ENCODE results near the gene FCHO1. TPM values are rescaled to one million over a fixed set of nuclear protein-coding genes. Genes with fewer than 3 reads are reported as not detected.

FCHO1 gene
- total RNA-seq, 2 experiments from 2014 or later, result 55.0 to 58.1 TPM

GRCh38 chr19:17821190-17821589 is 69.9 kb downstream of the FCHO1 start, which contains the start of gene INSL3:
Gene INSL3, minus strand, starts transcription at chr19:17821519. Its CDS starts 13 bp downstream, at chr19:17821506.
- H3K4me1 Mint-ChIP-seq (ENCODE audit: low read depth), result no peaks in the 10 kb centered on the region
- no peak within 1 kb of the TSS for H3K4me3 Mint-ChIP-seq
- H3K27me3 Mint-ChIP-seq (ENCODE audit: low read depth), result no peaks in the 10 kb centered on the region
- peaks cover 7% of the 10 kb centered on the region for H3K36me3 Mint-ChIP-seq (ENCODE audit: low read depth)
- H3K27ac Mint-ChIP-seq, result no peak within 1 kb of the TSS
- H3K9me3 Mint-ChIP-seq (ENCODE audit: insufficient read depth), result no peaks in the 10 kb centered on the region
- no peak for DNase-seq
- POLR2A ChIA-PET, result interaction anchor here (1.2 kb wide), 1 partner anchor 10 kb away, joined by 4 read pairs; no protein-coding TSS in a partner anchor
- CTCF ChIA-PET, result no interaction called here
- no peak for ATAC-seq

- no peak overlapping the region for H3K27ac Mint-ChIP-seq
- ChIA-PET CTCF (no interaction called here), POLR2A (interaction anchor here (1.0 to 1.4 kb wide), 5 partner anchors 11 to 35 kb away, joined by 3 read pairs; partner anchors contain the start of gene RPL18A)
- no peak for DNase-seq
- no peaks in the 10 kb centered on the region for H3K27me3 Mint-ChIP-seq (ENCODE audit: low read depth)
- peaks cover 18% of the 10 kb centered on the region for H3K36me3 Mint-ChIP-seq (ENCODE audit: low read depth)
- H3K4me1 Mint-ChIP-seq (ENCODE audit: low read depth), result peaks cover 2% of the 10 kb centered on the region
- no peak overlapping the region for H3K4me3 Mint-ChIP-seq
- H3K9me3 Mint-ChIP-seq (ENCODE audit: insufficient read depth), result no peaks in the 10 kb centered on the region
- no peak for ATAC-seq
Observed at GRCh38 chr19:17824339-17824738, 73.1 kb downstream of the FCHO1 start.

DNA sequence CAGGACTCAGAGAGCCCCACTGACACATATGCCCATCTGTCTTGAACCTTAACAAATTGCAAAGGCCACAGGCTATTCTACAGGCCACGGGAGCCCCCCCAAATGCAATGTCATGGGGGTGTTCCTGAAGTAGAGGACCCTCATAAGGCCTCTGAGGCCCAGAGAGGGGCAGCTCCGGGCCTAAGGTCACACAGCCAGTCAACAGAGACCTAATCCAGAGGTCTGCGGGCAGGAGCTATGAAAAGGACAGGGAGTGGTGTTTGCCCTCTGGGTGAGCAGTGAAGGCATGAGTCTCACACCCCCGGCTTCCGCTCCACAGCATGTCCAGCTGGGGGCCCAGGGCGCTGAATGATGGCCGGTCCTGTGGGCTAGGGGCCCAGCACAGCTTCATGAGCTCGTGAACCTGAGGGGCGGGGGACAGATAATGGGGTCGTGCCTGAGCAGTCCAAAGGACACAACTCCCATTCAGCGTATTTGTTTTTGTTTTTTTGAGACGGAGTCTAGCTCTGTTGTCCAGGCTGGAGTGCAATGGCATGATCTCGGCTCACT is 75.3 kb downstream of the FCHO1 start:
- ATAC-seq (no peak), DNase-seq (no peak)
- H3K4me3 Mint-ChIP-seq, result no peak overlapping the region
- no peak overlapping the region for H3K27ac Mint-ChIP-seq
- ChIA-PET CTCF (no interaction called here), POLR2A (no interaction called here)
- peaks cover 35% of the 10 kb centered on the region for H3K36me3 Mint-ChIP-seq (ENCODE audit: low read depth)
- no peaks in the 10 kb centered on the region for H3K27me3 Mint-ChIP-seq (ENCODE audit: low read depth)
- H3K4me1 Mint-ChIP-seq (ENCODE audit: low read depth), result peaks cover 2% of the 10 kb centered on the region
- H3K9me3 Mint-ChIP-seq (ENCODE audit: insufficient read depth), result no peaks in the 10 kb centered on the region

- DNase-seq (no peak), ATAC-seq (no peak)
- Mint-ChIP-seq H3K4me1 (ENCODE audit: low read depth) (peaks cover 7% of the 10 kb centered on the region), H3K36me3 (ENCODE audit: low read depth) (peaks cover 61% of the 10 kb centered on the region), H3K9me3 (ENCODE audit: insufficient read depth) (peaks cover 6% of the 10 kb centered on the region), H3K4me3 (no peak overlapping the region), H3K27me3 (ENCODE audit: low read depth) (no peaks in the 10 kb centered on the region), H3K27ac (no peak overlapping the region)
- POLR2A ChIA-PET, result no interaction called here
- CTCF ChIA-PET, result no interaction called here
Observed at GRCh38 chr19:17829855-17830566, 78.7 kb downstream of the FCHO1 start.

- Mint-ChIP-seq H3K4me1 (ENCODE audit: low read depth) (peaks cover 14% of the 10 kb centered on the region), H3K4me3 (no peak overlapping the region), H3K27ac (no peak overlapping the region), H3K36me3 (ENCODE audit: low read depth) (peaks cover 66% of the 10 kb centered on the region), H3K9me3 (ENCODE audit: insufficient read depth) (peaks cover 6% of the 10 kb centered on the region), H3K27me3 (ENCODE audit: low read depth) (no peaks in the 10 kb centered on the region)
- ATAC-seq, result peak; percentile 62
- POLR2A ChIA-PET, result interaction anchor here (0.7 kb wide), 1 partner anchor 9 kb away, joined by 4 read pairs; the partner anchor contains the start of gene INSL3
- CTCF ChIA-PET, result no interaction called here
- DNase-seq, result peak; percentile 54
Observed at GRCh38 chr19:17830567-17831418, 79.5 kb downstream of the FCHO1 start.

DNA sequence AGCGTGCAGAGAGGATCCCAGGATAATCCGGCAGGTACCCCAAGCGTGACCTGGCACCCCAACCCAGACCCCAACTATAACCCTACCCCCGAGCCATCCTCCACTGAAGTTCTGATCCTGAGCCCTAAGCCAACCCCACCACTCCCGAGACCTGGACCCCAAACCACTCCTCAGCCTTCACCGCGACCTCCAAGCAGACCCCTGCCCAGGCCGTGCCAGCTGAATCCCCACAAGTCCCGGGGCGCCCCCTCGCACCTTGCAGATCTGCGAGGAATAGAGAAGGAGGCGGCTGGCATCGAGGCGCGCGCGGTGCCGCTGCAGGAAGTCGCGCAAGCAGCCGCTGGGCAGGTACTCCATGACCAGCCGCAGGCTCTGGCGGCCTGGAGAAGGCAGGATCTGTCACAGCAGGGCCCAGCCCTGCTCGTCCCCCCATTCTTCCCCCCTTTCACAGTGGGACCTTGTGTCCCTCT is 80.2 kb downstream of the FCHO1 start:
- ChIA-PET CTCF (no interaction called here), POLR2A (interaction anchor here (0.7 kb wide), 1 partner anchor 10 kb away, joined by 4 read pairs; the partner anchor contains the start of gene INSL3)
- no peak overlapping the region for H3K4me3 Mint-ChIP-seq
- peaks cover 71% of the 10 kb centered on the region for H3K36me3 Mint-ChIP-seq (ENCODE audit: low read depth)
- no peaks in the 10 kb centered on the region for H3K27me3 Mint-ChIP-seq (ENCODE audit: low read depth)
- DNase-seq (no peak), ATAC-seq (no peak)
- H3K27ac Mint-ChIP-seq, result no peak overlapping the region
- H3K4me1 Mint-ChIP-seq (ENCODE audit: low read depth), result peaks cover 14% of the 10 kb centered on the region
- peaks cover 6% of the 10 kb centered on the region for H3K9me3 Mint-ChIP-seq (ENCODE audit: insufficient read depth)

- ChIA-PET CTCF (no interaction called here), POLR2A (interaction anchor here (0.8 to 1.2 kb wide), 2 partner anchors 13 to 17 kb away, joined by 3 to 5 read pairs; no protein-coding TSS in a partner anchor)
- Mint-ChIP-seq H3K9me3 (ENCODE audit: insufficient read depth) (peaks cover 6% of the 10 kb centered on the region), H3K36me3 (ENCODE audit: low read depth) (peaks cover 74% of the 10 kb centered on the region), H3K27ac (no peak overlapping the region), H3K4me1 (ENCODE audit: low read depth) (peaks cover 14% of the 10 kb centered on the region), H3K27me3 (ENCODE audit: low read depth) (no peaks in the 10 kb centered on the region), H3K4me3 (no peak overlapping the region)
- ATAC-seq, result no peak
- DNase-seq, result no peak
Observed at GRCh38 chr19:17832443-17833208, 81.3 kb downstream of the FCHO1 start.

- ChIA-PET POLR2A (interaction anchor here (1.3 to 2.5 kb wide), 2 partner anchors 10 to 12 kb away, joined by 3 to 12 read pairs; partner anchors contain the start of gene JAK3), CTCF (interaction anchor here (1.2 kb wide), 1 partner anchor 16 kb away, joined by 3 read pairs; no protein-coding TSS in a partner anchor)
- Mint-ChIP-seq H3K4me3 (no peak overlapping the region), H3K27me3 (ENCODE audit: low read depth) (no peaks in the 10 kb centered on the region), H3K27ac (no peak overlapping the region), H3K4me1 (ENCODE audit: low read depth) (peaks cover 12% of the 10 kb centered on the region), H3K36me3 (ENCODE audit: low read depth) (peaks cover 79% of the 10 kb centered on the region), H3K9me3 (ENCODE audit: insufficient read depth) (peaks cover 6% of the 10 kb centered on the region)
- DNase-seq (no peak), ATAC-seq (no peak)
Observed at GRCh38 chr19:17834350-17835181, 83.3 kb downstream of the FCHO1 start.

DNA sequence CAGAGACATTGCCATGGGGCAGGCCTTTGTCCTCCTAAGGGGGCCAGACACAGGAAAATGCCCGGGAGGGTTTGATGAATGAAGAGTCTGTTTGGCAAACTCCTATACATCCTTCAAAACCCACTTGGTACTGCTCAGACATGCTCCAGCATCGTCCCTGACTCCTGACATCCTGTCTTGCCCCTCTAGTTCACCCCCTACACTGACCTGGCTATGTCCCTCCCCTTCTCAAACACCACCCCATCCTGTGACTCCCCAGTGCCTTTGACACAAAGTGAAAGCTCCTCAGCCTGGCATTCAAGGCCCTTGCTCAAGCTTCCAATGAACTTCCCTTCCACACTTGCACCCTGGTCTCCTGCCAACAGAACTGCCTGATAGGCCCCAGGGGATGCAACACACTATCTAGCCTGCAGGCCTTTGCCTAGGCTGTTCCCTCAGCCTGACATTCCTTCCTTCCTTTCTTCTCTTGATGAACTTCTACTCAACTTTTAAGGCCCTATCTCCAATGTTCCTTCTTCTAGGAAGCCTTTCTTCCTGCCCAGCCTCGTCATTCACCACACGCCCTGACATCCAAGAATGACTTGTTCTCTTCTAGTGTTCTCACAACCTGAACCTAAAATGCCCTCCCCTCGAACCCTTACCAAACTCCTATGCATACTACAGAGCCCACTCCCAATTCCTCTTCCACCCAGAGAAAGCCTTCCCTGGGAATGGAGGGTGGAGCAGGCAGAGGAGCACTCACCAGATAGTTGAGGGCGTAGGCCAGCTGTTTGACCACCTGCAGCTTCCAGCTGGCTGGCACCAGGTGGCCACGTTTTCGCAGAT is 84.1 kb downstream of the FCHO1 start:
- H3K27ac Mint-ChIP-seq, result peak overlapping the region; percentile 51
- ChIA-PET POLR2A (interaction anchor here (1.2 to 2.5 kb wide), 3 partner anchors 11 to 22 kb away, joined by 3 to 12 read pairs (median 3); partner anchors contain the start of gene JAK3), CTCF (no interaction called here)
- no peak for ATAC-seq
- H3K27me3 Mint-ChIP-seq (ENCODE audit: low read depth), result no peaks in the 10 kb centered on the region
- peaks cover 79% of the 10 kb centered on the region for H3K36me3 Mint-ChIP-seq (ENCODE audit: low read depth)
- no peak overlapping the region for H3K4me3 Mint-ChIP-seq
- H3K4me1 Mint-ChIP-seq (ENCODE audit: low read depth), result peaks cover 12% of the 10 kb centered on the region
- peaks cover 6% of the 10 kb centered on the region for H3K9me3 Mint-ChIP-seq (ENCODE audit: insufficient read depth)
- DNase-seq, result no peak

DNA sequence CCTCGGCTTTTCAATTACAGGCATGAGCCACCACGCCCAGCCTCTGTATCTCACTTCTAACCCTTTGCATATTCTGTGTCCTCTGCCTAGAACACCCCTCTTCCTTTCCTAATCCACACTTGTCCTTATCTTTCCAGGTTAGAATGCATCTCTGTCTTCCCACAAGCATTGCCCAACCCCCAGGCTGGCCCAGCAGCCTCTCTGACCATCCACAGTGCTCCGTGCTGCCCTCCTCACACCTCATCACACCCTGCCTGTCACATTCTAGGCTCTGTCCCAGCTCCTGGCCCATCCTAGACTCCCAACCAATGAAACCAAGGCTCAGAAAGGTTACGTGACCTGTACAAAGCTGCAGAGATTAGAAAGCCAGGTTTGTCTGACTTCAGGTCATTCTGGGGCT is 85.3 kb downstream of the FCHO1 start:
- ChIA-PET CTCF (no interaction called here), POLR2A (no interaction called here)
- H3K36me3 Mint-ChIP-seq (ENCODE audit: low read depth), result peaks cover 82% of the 10 kb centered on the region
- H3K4me3 Mint-ChIP-seq, result no peak overlapping the region
- DNase-seq (no peak), ATAC-seq (no peak)
- H3K27ac Mint-ChIP-seq, result peak overlapping the region; percentile 1
- H3K27me3 Mint-ChIP-seq (ENCODE audit: low read depth), result no peaks in the 10 kb centered on the region
- peaks cover 6% of the 10 kb centered on the region for H3K9me3 Mint-ChIP-seq (ENCODE audit: insufficient read depth)
- peaks cover 15% of the 10 kb centered on the region for H3K4me1 Mint-ChIP-seq (ENCODE audit: low read depth)

Data from activated CD8-positive, alpha-beta T cell treated with anti-CD3 and anti-CD28 coated beads, Interleukin-2, amount 10 ng/mL, durations not matched to agents 7 days and 5 days (primary cell).